H1 (cell line): Measurements from ENCODE around the gene LACTB. TPM values are rescaled to one million over a fixed set of nuclear protein-coding genes. Genes with fewer than 3 reads are reported as not detected.
A peak's percentile ranks its signal among the peaks of the same experiment; 100 is the strongest.

Experiments used
- CTCF ChIA-PET: fragments of 300-600 bp; sonication (Branson Sonifier 250); formaldehyde crosslinking; loops from one replicate; lab custom pipeline; 2021; ENCODE audit not compliant: partially characterized antibody; lab: Charles Lee
- POLR2A ChIA-PET: fragments of 300-600 bp; sonication (Branson Sonifier 250); formaldehyde crosslinking; loops from one replicate; lab custom pipeline; 2021; ENCODE audit warnings: inconsistent platforms; ENCODE audit not compliant: partially characterized antibody; lab: Charles Lee
- DNase-seq, 2 experiments: peaks; one replicate each; pipeline versions ENCODE4 v3.0.0 to v3.0.0-alpha.2; 2010 to 2022; ENCODE audit warnings: low spot score in 2 of 2, low read depth in 1 of 2, mixed read lengths in 1 of 2
- FAIRE-seq: peaks from 2 replicates; lab custom pipeline; 2011; peaks lifted over from hg19 to GRCh38; lab: Jason Lieb, UNC
- H2AFZ ChIP-seq: 2 replicates; pipeline ENCODE4 v1.8.1; 2012; ENCODE audit warnings: low read length, inconsistent platforms
- H2AK5ac ChIP-seq: 2 replicates; pipeline ENCODE4 v1.6.1; 2013; ENCODE audit warnings: low read depth, low read length
- H2BK120ac ChIP-seq: replicated peaks from 2 replicates; pipeline ENCODE3; 2013; ENCODE audit warnings: low read depth, low read length, inconsistent platforms
- H2BK12ac ChIP-seq: 2 replicates; pipeline ENCODE4 v1.6.1; 2013; ENCODE audit warnings: low read depth, low read length
- H2BK15ac ChIP-seq: 2 replicates; pipeline ENCODE4 v1.6.1; 2013; ENCODE audit warnings: low read length
- H2BK20ac ChIP-seq: 2 replicates; pipeline ENCODE4 v1.6.1; 2013; ENCODE audit warnings: low read length
- H2BK5ac ChIP-seq: 2 replicates; pipeline ENCODE4 v1.6.1; 2013; ENCODE audit warnings: low read depth, low read length
- H3K14ac ChIP-seq: 2 replicates; pipeline ENCODE4 v1.6.1; 2013; ENCODE audit warnings: inconsistent platforms; ENCODE audit not compliant: insufficient read length
- H3K18ac ChIP-seq: 2 replicates; pipeline ENCODE4 v1.6.1; 2013; ENCODE audit warnings: low read length; ENCODE audit errors: extremely low read depth
- H3K23ac ChIP-seq: 2 replicates; pipeline ENCODE4 v1.6.1; 2013; ENCODE audit warnings: inconsistent platforms; ENCODE audit not compliant: insufficient read length
- H3K23me2 ChIP-seq: 2 replicates; pipeline ENCODE4 v1.6.1; 2013; ENCODE audit warnings: low read depth, low read length
- H3K27ac ChIP-seq: 2 replicates; pipeline ENCODE4 v1.6.1; 2011; ENCODE audit warnings: low read depth, low read length, inconsistent platforms
- H3K27me3 ChIP-seq, 4 experiments: replicated peaks in 1 of 4; 1 replicate in 1 of 4; 2 replicates in 3 of 4; pipeline versions ENCODE4 v1.6.1 to v1.8.1; 2011 to 2013; ENCODE audit warnings: low read length in 3 of 4, mild to moderate bottlenecking in 3 of 4, inconsistent platforms in 2 of 4, mixed read lengths in 2 of 4, moderate library complexity in 1 of 4; ENCODE audit not compliant: control insufficient read depth in 3 of 4, insufficient read depth in 3 of 4; ENCODE audit errors: extremely low read depth in 1 of 4
- H3K36me3 ChIP-seq, 4 experiments: 2 replicates each; pipeline versions ENCODE4 v1.6.1 to v1.8.1; 2011 to 2013; ENCODE audit warnings: mild to moderate bottlenecking in 4 of 4, low read length in 3 of 4, moderate library complexity in 2 of 4, control low read depth in 1 of 4, inconsistent platforms in 1 of 4; ENCODE audit not compliant: insufficient read depth in 4 of 4, control insufficient read depth in 2 of 4
- H3K4ac ChIP-seq: replicated peaks from 2 replicates; pipeline ENCODE3; 2013; ENCODE audit warnings: low read length, low read depth, mixed read lengths, inconsistent platforms; ENCODE audit not compliant: insufficient read length
- H3K4me1 ChIP-seq, 4 experiments: replicated peaks in 1 of 4; 1 replicate in 1 of 4; 2 replicates in 3 of 4; pipeline versions ENCODE4 v1.6.1 to v1.8.1; 2011 to 2013; ENCODE audit warnings: low read length in 3 of 4, inconsistent platforms in 2 of 4, mixed read lengths in 1 of 4; ENCODE audit not compliant: insufficient read depth in 4 of 4, control insufficient read depth in 3 of 4
- H3K4me2 ChIP-seq, 2 experiments: 2 replicates each; pipeline versions ENCODE4 v1.6.1 to v1.8.1; 2011 to 2013; ENCODE audit warnings: low read depth in 2 of 2, low read length in 2 of 2, control low read depth in 1 of 2, inconsistent platforms in 1 of 2, mild to moderate bottlenecking in 1 of 2; ENCODE audit not compliant: insufficient read depth in 1 of 2
- H3K4me3 ChIP-seq, 4 experiments: fragments of 200-600, 300-600 bp in 1 of 4; sonication (generic), shearing (Covaris generic), sonication (Bioruptor Twin) in 1 of 4; 2 replicates each; pipeline versions ENCODE4 v1.5.1 to v1.8.1; 2011 to 2016; ENCODE audit warnings: low read length in 4 of 4, low read depth in 3 of 4, control low read depth in 2 of 4, inconsistent platforms in 2 of 4, mild to moderate bottlenecking in 2 of 4, mixed read lengths in 1 of 4, moderate library complexity in 1 of 4; ENCODE audit not compliant: insufficient read depth in 2 of 4; ENCODE audit errors: extremely low read depth in 1 of 4
- H3K56ac ChIP-seq: replicated peaks from 2 replicates; pipeline ENCODE3; 2013; ENCODE audit warnings: low read depth, mild to moderate bottlenecking, mixed read lengths, low read length, inconsistent platforms; ENCODE audit not compliant: insufficient read length
- H3K79me1 ChIP-seq: 2 replicates; pipeline ENCODE4 v1.6.1; 2013; ENCODE audit warnings: low read depth, low read length, control low read depth
- H3K79me2 ChIP-seq, 2 experiments: 2 replicates each; pipeline versions ENCODE4 v1.6.1 to v1.8.1; 2012 to 2013; ENCODE audit warnings: low read length in 2 of 2, mild to moderate bottlenecking in 2 of 2, inconsistent platforms in 1 of 2; ENCODE audit not compliant: insufficient read depth in 2 of 2, control insufficient read depth in 1 of 2
- H3K9ac ChIP-seq, 4 experiments: replicated peaks in 1 of 4; 1 replicate in 1 of 4; 2 replicates in 3 of 4; pipeline versions ENCODE4 v1.6.1 to v1.8.1; 2011 to 2013; ENCODE audit warnings: low read depth in 3 of 4, low read length in 3 of 4, control low read depth in 2 of 4, mild to moderate bottlenecking in 2 of 4, moderate library complexity in 2 of 4, inconsistent platforms in 1 of 4; ENCODE audit errors: extremely low read depth in 1 of 4
- H3K9me3 ChIP-seq, 2 experiments: 2 replicates each; pipeline versions ENCODE4 v1.6.1 to v1.8.1; 2012 to 2013; ENCODE audit warnings: mild to moderate bottlenecking in 2 of 2, moderate library complexity in 2 of 2, control low read depth in 1 of 2, inconsistent platforms in 1 of 2, low read depth in 1 of 2, low read length in 1 of 2, mixed read lengths in 1 of 2; ENCODE audit not compliant: insufficient read depth in 2 of 2
- H4K20me1 ChIP-seq, 2 experiments: replicated peaks in 1 of 2; 2 replicates each; pipeline versions ENCODE3 to v1.8.1; 2011 to 2013; ENCODE audit warnings: inconsistent platforms in 2 of 2, low read length in 2 of 2, mild to moderate bottlenecking in 1 of 2; ENCODE audit not compliant: insufficient read depth in 2 of 2, control insufficient read depth in 1 of 2
- H4K5ac ChIP-seq: 2 replicates; pipeline ENCODE4 v1.6.1; 2013; ENCODE audit warnings: low read length, low read depth, mixed read lengths, inconsistent platforms; ENCODE audit not compliant: insufficient read length
- H4K8ac ChIP-seq: 2 replicates; pipeline ENCODE4 v1.8.0; 2013; ENCODE audit warnings: mild to moderate bottlenecking, moderate library complexity, low read length, inconsistent platforms; ENCODE audit not compliant: insufficient read depth; ENCODE audit errors: extremely low read depth
- H4K91ac ChIP-seq: replicated peaks from 2 replicates; pipeline ENCODE3; 2013; ENCODE audit warnings: low read length, mixed read lengths, inconsistent platforms; ENCODE audit not compliant: insufficient read length
- SIRT6 ChIP-seq: IDR thresholded peaks from one replicate; pipeline ENCODE4 v1.7.1; 2012; ENCODE audit warnings: low read length, inconsistent platforms
- SP4 ChIP-seq: IDR thresholded peaks from 2 replicates; pipeline ENCODE4 v1.6.1; 2012; ENCODE audit warnings: low read length, inconsistent platforms
- WGBS, 2 experiments: shearing (Covaris generic) in 1 of 2; methylation state at CpG; one replicate each; pipeline versions ENCODE4 v1.1.6 to v1.1.7; 2013 to 2015; ENCODE audit warnings: low lambda C conversion rate in 2 of 2, mixed read lengths in 2 of 2, inconsistent platforms in 1 of 2, low coverage in 1 of 2, missing lambda C conversion rate in 1 of 2; ENCODE audit not compliant: insufficient replicate concordance in 2 of 2, insufficient coverage in 1 of 2, insufficient read length in 1 of 2; ENCODE audit errors: extremely low coverage in 1 of 2, missing lambda C conversion rate in 1 of 2; 5-methylcytosine and 5-hydroxymethylcytosine counted together
- polyA plus RNA-seq, 7 experiments: library from polyadenylated mRNA; depleted of rRNA in 3 of 7; stranded (reverse) in 5 of 7; unstranded in 2 of 7; fragments of >200 nt in 5 of 7; fragments of 200-250 nt in 2 of 7; gene quantifications; 1 replicate in 5 of 7; 2 replicates in 1 of 7; 4 replicates in 1 of 7; pipeline versions ENCODE4 v1.2.1 to v1.2.3, GENCODE V29; 2011 to 2013; ENCODE audit warnings: missing spikeins in 2 of 7, mixed read lengths in 2 of 7
- total RNA-seq: library from RNA; stranded (reverse); fragmentation: NEBNext Ultra II Directional; extraction: Animal tissue kit (Norgen Biotek cat#: 25700); gene quantifications from 2 replicates; pipeline ENCODE4 v1.2.1, GENCODE V29; 2021

LACTB gene
- total and polyA plus RNA-seq, 2 of the 8 experiments (the other 6 are each of a cell fraction or from before 2014, with no cell fraction given): 5.8 to 14.9 TPM

GRCh38 chr15:63082366-63082765, 39.3 kb upstream of the LACTB start:
- no peaks in the 10 kb centered on the region for H3K79me1 ChIP-seq
- H3K4ac ChIP-seq: no peak overlapping the region
- DNase-seq (no peak), FAIRE-seq (no peak)
- H2AFZ ChIP-seq: no peak overlapping the region
- no peak overlapping the region for H4K5ac ChIP-seq
- no peak overlapping the region for H2BK12ac ChIP-seq
- no peak overlapping the region for H2BK15ac ChIP-seq
- H3K79me2 ChIP-seq: no peaks in the 10 kb centered on the region
- H3K4me1 ChIP-seq: peaks cover 6 to 15% (median 13%) of the 10 kb centered on the region in 4 experiments; a peak in 6 of 7 replicates
- H3K9ac ChIP-seq: no peak overlapping the region
- H3K14ac ChIP-seq: no peak overlapping the region
- POLR2A ChIA-PET: interaction anchor here (1.3 to 18.5 kb wide), 3 partner anchors 13 to 38 kb away, joined by 9 to 325 read pairs (median 179); partner anchors contain the start of gene TPM1
- no peak overlapping the region for H3K27ac ChIP-seq
- H3K23me2 ChIP-seq: no peaks in the 10 kb centered on the region
- no peak overlapping the region for H4K91ac ChIP-seq
- no peak overlapping the region for H3K23ac ChIP-seq
- H3K9me3 ChIP-seq: no peaks in the 10 kb centered on the region
- H2BK20ac ChIP-seq: no peak overlapping the region
- no peaks in the 10 kb centered on the region for H3K36me3 ChIP-seq
- no peak overlapping the region for H2BK120ac ChIP-seq
- no peak overlapping the region for H3K18ac ChIP-seq
- no peak overlapping the region for H3K56ac ChIP-seq
- WGBS, 2 experiments: 78% methylated on average over 4 of the region's 4 CpGs; no CpG with 5 or more reads in 1 of the 2 experiments
- no peak overlapping the region for H4K8ac ChIP-seq
- TF ChIP-seq SP4 (no peak), SIRT6 (no peak)
- 0 out of 2 replicates have a peak overlapping the region, but pooled peaks have one; percentile 18 for H2BK5ac ChIP-seq
- H3K27me3 ChIP-seq: no peaks in the 10 kb centered on the region
- CTCF ChIA-PET: interaction anchor here (0.5 to 4.3 kb wide), 2 partner anchors 11 to 340 kb away, joined by 3 to 22 read pairs; no protein-coding TSS in a partner anchor
- H4K20me1 ChIP-seq: no peaks in the 10 kb centered on the region
- no peak overlapping the region for H3K4me3 ChIP-seq
- no peak overlapping the region for H2AK5ac ChIP-seq
- H3K4me2 ChIP-seq: no peak overlapping the region
